ENCODE data around the gene GRSF1.
"Not testable (repeated sequence)": the region's sequence is repeated elsewhere in the genome, so short reads cannot be mapped to it uniquely, and the experiment has no call there.

GRSF1 gene, protein sequence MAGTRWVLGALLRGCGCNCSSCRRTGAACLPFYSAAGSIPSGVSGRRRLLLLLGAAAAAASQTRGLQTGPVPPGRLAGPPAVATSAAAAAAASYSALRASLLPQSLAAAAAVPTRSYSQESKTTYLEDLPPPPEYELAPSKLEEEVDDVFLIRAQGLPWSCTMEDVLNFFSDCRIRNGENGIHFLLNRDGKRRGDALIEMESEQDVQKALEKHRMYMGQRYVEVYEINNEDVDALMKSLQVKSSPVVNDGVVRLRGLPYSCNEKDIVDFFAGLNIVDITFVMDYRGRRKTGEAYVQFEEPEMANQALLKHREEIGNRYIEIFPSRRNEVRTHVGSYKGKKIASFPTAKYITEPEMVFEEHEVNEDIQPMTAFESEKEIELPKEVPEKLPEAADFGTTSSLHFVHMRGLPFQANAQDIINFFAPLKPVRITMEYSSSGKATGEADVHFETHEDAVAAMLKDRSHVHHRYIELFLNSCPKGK

GRCh38 chr4:70839589-70840093 lies at the start of gene GRSF1:
Gene GRSF1 (minus strand): TSS chr4:70839890. CDS start chr4:70839827, 63 bp downstream.
- peak; percentile 92 for DNase-seq (ENCODE audit: low read depth)

DNA sequence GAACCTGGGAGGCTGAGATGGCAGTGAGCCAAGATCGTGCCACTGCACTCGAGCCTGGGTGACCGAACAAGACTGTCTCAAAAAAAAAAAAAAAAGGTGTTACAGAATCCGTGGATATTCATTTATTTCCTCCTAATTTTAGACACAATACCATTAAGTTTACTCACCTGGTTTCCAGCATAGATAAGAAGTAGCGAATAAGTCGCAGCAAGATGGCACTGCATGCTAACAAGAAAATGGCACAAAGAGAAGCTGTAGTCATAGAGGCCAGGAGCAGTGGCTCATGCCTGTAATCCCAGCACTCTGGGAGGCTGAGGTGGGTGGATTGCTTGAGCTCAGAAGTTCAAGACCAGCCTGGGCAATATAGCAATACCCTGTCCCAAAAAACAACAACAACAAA lies 45.5 kb upstream of the GRSF1 start:
- no peak for DNase-seq (ENCODE audit: low read depth)

DNA sequence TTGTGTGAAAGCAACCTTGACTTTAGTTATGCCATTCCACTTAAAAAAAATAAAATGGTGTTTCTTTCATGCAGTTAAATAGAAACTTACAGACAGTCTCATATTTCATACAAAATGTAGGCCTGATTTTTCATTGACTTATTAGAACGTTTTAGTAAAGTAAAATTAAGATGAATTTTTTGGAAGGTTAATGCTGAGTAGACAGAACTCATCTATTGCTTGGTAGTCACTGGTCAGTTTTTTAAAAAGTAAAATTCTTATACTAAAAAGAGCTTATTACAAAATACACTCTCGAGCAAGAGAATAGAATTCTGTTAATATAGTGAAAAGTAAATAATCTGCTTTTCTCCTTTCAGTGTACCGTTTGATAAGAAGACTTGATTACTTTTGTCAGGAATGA lies 41.0 kb upstream of the GRSF1 start:
- no peak for DNase-seq (ENCODE audit: low read depth)

- no peak for DNase-seq (ENCODE audit: low read depth)
These were observed 37.9 kb upstream of the GRSF1 start for GRCh38 chr4:70877556-70877955.

- DNase-seq (ENCODE audit: low read depth), result no peak
These were observed 34.8 kb upstream of the GRSF1 start for GRCh38 chr4:70874268-70875156.

DNA sequence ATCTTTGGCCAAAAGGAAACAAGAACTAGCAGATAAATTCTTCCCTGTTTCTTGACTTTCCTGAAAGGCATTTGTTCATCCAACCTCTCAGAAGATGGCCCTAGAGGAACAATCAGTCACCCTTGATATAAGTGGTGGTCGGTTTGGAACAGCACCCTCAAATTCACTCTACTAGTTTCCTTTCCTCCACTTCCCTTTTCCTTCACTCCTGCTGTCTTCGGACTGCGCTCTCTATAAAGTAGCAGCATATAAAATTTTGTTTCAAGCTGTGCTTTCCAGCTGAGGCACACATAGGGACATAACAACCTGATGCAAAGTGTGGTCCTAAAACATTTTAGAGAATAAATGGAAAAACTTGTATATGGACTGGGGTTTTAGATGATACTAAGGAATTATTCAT lies 33.5 kb upstream of the GRSF1 start:
- DNase-seq (ENCODE audit: low read depth), result no peak

DNA sequence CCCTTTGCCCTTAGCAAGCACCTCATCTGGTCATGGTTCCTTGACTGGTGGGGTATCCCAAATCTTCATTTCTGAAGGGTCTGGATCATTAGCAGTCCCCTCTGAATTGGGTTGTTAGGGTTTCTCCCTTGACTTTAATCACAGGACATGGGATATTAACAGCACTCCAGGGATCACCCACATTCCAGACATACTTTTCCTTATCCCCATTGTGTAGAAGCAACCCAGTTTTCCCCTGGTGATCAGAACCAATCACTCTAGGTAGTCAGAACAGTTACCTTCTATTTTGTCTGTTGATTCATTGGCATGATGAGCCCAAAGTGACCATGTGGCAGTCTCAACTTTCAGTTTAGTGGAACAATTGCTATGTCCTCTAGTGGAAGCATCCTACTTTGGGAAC lies 29.1 kb upstream of the GRSF1 start:
- DNase-seq (ENCODE audit: low read depth), result no peak

GRCh38 chr4:70863099-70863790 lies 23.6 kb upstream of the GRSF1 start:
- no peak for DNase-seq (ENCODE audit: low read depth)

- DNase-seq (ENCODE audit: low read depth), result peak; percentile 13
These were observed 19.4 kb upstream of the GRSF1 start for GRCh38 chr4:70859066-70859465.

- no peak for DNase-seq (ENCODE audit: low read depth)
These were observed 18.8 kb upstream of the GRSF1 start for GRCh38 chr4:70858454-70858853.

DNA sequence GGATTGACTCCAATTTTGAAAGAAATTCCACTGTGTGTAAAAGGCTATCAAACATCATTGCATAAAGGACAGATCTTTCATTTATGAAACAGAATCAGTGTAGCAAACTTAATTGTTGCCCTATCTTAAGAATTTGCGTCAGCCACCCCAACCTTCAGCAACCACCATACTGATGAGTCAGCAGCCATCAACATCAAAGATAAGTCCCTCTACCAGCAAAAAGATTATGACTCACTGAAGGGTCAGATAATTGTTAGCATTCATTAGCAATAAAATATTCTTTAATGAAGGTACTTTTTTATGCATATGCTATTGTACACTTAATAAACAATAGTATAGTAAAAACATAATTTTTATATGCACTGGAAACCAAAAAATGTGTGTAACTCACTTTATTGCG lies 15.8 kb upstream of the GRSF1 start:
- DNase-seq (ENCODE audit: low read depth), result peak; percentile 85

DNA sequence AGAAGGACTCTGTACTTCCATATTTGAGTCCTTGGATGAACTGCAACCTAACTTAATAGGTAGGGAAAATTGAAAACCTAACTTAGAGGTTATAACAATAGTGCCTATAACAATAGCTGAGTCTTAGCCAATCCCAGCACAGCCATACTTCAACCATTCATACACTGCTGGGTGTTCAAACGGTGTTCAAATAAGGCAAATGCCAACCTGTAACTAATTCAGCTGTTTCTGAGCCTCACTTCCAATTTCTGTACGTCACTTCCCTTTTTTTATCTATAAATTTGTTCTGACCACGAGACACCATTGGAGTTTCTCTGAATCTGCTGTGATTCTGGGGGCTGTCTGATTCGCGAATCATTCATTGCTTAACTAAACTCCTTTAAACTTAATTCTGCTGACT lies 9.6 kb upstream of the GRSF1 start:
- DNase-seq (ENCODE audit: low read depth), result no peak

- DNase-seq (ENCODE audit: low read depth), result no peak
These were observed 4.5 kb upstream of the GRSF1 start for GRCh38 chr4:70844180-70844579.

DNA sequence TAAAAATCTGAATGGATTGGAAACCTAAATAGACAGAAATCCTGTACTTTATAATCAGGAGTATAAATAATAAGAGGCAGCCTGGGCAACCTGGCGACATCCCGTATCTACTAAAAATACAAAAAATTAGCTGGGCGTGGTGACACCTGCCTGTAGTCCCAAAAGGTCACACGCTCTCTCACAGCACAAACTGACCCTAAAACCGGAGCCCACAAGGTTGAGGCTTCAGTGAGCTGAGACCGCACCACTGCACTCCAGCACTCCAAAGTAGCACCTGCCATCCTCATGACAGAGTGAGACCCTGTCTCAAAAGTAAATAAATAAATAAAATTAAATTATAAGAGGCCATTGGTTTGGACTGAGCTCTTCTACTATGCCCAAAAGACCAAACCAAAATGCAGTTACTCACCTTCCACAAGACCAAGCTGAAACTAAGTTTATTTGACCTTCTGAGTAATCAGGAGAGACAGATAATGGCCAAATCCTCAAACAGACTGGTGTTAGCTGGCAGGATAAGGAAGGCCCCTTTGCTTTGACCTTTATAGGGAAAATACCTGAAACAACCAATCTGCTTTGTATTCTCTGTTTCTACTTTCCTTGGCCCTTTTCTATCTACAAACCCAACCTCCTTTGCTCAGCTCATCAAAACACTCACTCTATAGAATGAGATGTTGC lies 3.2 kb upstream of the GRSF1 start:
- DNase-seq (ENCODE audit: low read depth), result no peak

DNA sequence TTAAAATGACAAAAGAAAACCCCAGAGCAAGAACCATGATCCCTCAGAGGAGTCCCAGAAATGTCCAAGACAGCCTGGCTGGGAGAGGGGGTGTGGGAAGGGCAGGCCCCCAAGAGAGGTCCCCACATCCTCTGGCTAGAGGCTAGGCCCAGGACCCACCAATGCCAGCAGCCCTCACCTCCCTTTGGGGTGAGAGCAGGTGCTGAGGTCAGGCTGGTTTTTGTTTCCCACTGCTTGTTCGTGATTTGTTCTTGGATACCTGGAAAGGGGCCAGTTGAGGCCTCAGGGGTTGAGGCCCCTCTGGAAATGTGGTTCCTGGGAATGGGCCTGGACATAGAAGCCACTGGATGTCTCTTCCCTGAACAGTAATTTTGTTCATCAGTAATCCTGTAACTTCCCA lies 2.3 kb upstream of the GRSF1 start:
- no peak for DNase-seq (ENCODE audit: low read depth)

- DNase-seq (ENCODE audit: low read depth), result no peak
These were observed 1.5 kb upstream of the GRSF1 start for GRCh38 chr4:70841211-70841610.

GRCh38 chr4:70840631-70841030 lies 941 bp upstream of the GRSF1 start:
- not testable (repeated sequence) for DNase-seq (ENCODE audit: low read depth)

DNA sequence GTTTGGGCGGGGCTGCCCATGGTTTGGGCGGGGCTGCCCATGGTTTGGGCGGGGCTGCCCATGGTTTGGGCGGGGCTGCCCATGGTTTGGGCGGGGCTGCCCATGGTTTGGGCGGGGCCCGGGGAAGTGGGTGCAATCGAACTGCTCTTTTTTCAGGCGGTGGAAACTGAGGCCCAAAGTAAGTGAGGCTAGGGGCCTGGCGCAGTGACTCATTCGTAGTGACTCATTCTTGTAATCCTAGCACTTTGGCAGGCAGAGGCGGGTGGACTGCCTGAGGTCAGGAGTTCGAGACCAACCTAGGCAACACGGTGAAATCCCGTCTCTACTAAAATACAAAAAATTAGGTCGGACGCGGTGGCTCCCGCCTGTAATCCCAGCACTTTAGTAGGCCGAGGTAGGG lies 447 bp upstream of the GRSF1 start:
- peak; percentile 59 for DNase-seq (ENCODE audit: low read depth)

DNA sequence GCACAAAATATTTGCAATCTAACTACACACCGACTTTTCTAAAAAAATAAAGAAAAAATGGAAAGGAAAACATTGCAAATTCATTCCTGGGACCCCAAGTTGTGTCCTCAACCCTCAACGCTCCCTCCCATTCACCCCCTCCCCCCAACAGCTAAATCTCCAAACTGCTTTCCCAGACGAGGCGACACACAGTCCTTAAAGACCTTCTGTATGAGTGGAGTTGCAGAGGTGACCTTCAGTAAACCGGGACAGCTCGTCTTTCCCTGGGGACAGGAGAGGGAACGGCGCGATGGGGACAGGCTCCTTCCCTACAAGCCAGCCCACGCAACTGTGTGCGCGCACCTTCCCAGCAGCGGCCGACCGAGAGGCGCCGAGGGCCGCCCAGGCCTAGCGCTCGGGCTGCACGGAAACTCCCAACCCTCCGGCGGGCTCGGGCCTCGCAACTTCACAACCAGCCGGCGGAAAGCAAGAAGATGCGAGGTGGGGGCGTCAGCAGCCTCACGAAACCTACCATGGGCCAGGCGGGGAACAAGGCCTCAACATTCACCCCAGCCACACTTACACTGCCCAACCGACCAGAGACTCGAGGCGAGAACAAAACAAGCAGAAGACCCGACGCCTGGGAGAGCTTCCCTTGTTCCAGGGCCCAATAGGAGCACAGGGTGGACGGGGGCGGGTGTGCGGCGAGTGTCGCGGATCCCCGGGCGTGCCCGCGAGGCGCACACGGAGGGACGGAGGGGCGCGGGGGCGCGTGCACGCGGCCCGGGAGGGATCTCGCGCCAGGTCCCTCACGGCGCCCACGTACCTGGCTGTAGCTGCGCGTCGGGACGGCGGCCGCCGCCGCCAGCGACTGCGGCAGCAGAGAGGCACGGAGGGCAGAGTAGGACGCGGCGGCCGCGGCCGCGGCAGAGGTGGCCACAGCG lies 763 bp downstream of the GRSF1 start:
- peak; percentile 43 for DNase-seq (ENCODE audit: low read depth)

GRCh38 chr4:70838204-70838603 lies 1.5 kb downstream of the GRSF1 start:
- peak; percentile 19 for DNase-seq (ENCODE audit: low read depth)

DNA sequence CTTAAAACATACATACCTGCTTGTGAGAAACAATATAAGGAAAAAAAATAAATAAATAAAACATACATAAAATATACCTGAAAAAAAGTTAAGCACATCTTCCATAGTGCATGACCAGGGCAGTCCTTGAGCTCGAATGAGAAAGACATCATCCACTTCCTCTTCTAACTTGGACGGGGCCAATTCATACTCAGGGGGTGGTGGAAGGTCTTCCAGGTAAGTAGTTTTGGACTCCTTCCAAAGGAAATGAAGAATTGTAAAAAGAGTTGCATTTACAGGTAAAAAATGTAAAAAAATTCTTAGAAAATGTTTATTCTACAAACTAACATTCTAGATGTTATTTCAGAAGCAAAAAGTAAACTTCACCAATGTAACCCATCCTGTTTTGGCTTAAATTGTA lies 3.6 kb downstream of the GRSF1 start:
- DNase-seq (ENCODE audit: low read depth), result no peak

Measured in amniotic epithelial cell (primary cell).